Spleen (tissue), 7 donors: ENCODE results near the gene ERC2.

Source experiments
- POLR2A ChIP-seq, 3 donors: fragments of 450-650 bp; IDR thresholded peaks; one replicate each; pipeline ENCODE4 v1.5.1; 2017; ENCODE audit warnings: antibody characterized with exemption in 3 of 3, mild to moderate bottlenecking in 1 of 3
- POLR2AphosphoS5 ChIP-seq, 3 donors: sonication (generic); formaldehyde crosslinking; IDR thresholded peaks; one replicate each; pipeline ENCODE4 v1.5.1; 2017; ENCODE audit warnings: antibody characterized with exemption in 3 of 3
- TF ChIP-seq, protein P1 (sequence below), 11 experiments: fragments of 200-600 bp in 7 of 11; fragments of 450-650 bp in 4 of 11; sonication (generic) in 4 of 11; IDR thresholded peaks in 8 of 11; conservative IDR thresholded peaks in 3 of 11; 1 replicate in 7 of 11; 2 replicates in 4 of 11; pipeline versions ENCODE4 v1.4.0 to v1.8.0; 2016 to 2021; ENCODE audit warnings: antibody characterized with exemption in 11 of 11, inconsistent platforms in 4 of 11, mild to moderate bottlenecking in 1 of 11
- donor health status: DM: no; HTN: no; CAD: no; lungs with moderate emphysema.
- donor health status: DM: no; HTN: no; CAD: no.
- donor health status: DM: no; HTN: no; CAD: no.

- TF ChIP-seq, protein P1, sequence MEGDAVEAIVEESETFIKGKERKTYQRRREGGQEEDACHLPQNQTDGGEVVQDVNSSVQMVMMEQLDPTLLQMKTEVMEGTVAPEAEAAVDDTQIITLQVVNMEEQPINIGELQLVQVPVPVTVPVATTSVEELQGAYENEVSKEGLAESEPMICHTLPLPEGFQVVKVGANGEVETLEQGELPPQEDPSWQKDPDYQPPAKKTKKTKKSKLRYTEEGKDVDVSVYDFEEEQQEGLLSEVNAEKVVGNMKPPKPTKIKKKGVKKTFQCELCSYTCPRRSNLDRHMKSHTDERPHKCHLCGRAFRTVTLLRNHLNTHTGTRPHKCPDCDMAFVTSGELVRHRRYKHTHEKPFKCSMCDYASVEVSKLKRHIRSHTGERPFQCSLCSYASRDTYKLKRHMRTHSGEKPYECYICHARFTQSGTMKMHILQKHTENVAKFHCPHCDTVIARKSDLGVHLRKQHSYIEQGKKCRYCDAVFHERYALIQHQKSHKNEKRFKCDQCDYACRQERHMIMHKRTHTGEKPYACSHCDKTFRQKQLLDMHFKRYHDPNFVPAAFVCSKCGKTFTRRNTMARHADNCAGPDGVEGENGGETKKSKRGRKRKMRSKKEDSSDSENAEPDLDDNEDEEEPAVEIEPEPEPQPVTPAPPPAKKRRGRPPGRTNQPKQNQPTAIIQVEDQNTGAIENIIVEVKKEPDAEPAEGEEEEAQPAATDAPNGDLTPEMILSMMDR (IDR thresholded peaks at IDR 0.05 in 8 of 11, conservative IDR thresholded peaks at IDR 0.05 in 3 of 11) = no peak
- TF ChIP-seq POLR2A (IDR thresholded peaks at IDR 0.05) (no peak), POLR2AphosphoS5 (IDR thresholded peaks at IDR 0.05) (no peak)
These were observed 1.2 kb downstream of the ERC2 start for GRCh38 chr3:56467108-56467507.
